GM18870 (cell line): ENCODE measurements around the gene JAG1.

ENCODE experiments used
- ATAC-seq: cut with Tn5 transposase; IDR thresholded peaks from one replicate; pipeline ENCODE4 v1.9.1; 2021; ENCODE audit warnings: moderate library complexity; ENCODE audit not compliant: unreplicated experiment

The JAG1 gene

DNA sequence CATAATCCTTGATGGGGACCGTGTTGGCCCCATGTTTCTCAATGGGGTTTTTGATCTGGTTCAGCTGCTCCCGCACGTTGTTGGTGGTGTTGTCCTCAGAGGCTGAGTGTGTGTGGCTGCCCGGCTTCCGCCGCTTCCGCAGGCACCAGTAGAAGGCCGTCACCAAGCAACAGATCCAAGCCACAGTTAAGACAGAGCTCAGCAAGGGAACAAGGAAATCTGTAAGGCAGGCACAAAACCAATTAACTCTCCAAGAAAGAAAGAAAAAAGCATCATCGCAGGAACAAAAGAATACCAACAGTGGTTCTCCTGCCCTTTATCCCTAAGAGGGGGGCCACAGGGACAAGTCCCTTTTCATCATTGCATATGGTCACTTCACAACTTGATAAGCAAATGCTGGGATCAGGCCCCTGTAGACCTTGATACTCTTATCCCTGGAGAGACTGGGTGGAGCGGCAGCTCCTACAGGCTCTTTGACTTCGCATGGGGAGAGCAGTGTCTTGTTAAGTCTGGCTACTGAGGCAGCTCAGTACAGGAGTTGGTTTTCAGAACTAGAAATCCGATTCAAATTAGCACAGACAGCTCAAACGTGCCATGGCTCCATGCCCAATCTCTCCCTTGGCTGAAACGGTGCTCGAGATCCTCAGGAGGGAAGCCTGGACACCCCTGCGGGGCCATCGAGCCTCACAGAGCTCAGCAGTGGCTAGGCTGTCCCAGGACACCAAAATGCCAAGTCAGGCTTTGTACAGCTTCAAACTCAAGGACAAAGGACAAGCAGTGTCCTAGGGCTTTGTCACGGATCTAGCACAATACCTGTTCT is 33.9 kb downstream of the JAG1 start:
- ATAC-seq, result no peak

- ATAC-seq, result no peak
These were observed 34.6 kb downstream of the JAG1 start for GRCh38 chr20:10639077-10639736.

DNA sequence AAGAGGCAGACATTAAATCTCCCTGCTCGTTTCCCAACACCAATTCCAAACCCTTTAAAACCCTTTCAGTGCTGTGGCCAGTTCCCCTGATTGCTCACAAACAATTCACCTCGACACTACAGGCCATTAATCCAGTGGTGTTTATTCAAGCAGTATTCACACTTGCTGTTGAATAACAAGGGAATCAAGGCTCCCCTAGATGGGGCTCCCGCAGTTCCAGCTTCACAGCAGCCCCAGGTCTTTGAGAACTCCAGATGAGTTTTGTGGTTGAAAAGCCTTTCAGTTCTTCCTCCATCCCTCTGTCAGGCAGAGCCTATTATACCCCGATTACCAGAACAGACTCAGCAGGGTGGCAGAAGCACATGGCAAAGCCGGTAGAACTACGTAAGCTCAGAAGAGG is 36.2 kb downstream of the JAG1 start:
- ATAC-seq, result no peak

GRCh38 chr20:10637031-10637559 is 36.7 kb downstream of the JAG1 start:
- no peak for ATAC-seq

- ATAC-seq, result no peak
These were observed 37.4 kb downstream of the JAG1 start for GRCh38 chr20:10636326-10636818.

- no peak for ATAC-seq
These were observed 38.2 kb downstream of the JAG1 start for GRCh38 chr20:10635476-10636208.

DNA sequence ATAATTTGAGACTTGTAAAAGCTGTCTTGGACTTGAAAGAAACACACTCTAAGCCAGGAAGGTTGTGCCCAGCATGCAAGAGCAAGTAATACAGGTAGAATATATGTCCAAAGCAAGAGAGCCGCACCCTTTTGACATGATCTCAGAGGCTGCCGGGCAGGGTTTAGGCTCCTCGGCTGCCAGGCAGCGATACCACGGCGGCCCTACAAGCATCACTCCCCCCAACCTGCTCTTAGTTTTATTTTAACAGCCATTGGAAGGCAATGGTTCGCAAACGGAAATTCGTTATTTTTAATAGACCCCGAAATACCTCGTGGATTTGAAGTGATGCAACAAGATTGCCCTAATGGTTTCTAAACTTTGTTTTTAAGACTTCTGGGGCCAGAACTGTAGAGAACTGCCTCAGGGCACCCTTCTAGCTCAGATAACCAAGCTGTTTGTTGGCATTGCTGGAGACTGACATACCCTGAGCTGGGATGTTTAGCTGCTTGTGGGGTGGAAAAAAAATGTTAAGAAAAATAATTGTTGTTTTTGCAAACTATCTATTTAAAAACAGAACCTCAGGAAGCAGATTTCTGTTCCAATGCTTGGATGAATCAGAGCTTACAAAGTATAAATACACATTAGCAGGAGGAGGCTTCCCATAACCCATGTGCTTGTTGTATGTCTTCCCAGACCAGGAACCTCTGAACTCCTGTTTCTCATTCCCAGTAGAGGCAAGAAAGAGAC is 39.0 kb downstream of the JAG1 start:
- no peak for ATAC-seq

DNA sequence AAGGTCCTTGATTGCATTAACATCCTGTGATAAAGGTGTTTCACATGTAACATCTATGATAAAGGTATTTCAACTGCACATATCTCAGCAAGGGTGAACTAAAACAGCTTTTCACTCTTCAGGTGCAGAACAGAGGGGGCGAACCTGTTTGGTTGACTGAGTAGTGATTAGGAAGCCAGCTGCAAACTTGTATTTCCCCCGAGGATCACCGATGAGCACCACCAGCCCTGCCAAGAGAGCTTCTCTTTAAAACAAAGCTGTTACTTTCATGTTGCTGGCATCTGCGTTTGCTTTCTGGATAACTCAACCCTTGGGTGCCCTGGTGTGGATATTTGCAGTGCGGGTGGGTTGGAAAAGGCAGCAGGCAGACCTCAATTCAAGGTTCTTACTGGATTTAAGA is 39.6 kb downstream of the JAG1 start:
- no peak for ATAC-seq

- ATAC-seq, result no peak
These were observed 40.1 kb downstream of the JAG1 start for GRCh38 chr20:10633718-10634117.

DNA sequence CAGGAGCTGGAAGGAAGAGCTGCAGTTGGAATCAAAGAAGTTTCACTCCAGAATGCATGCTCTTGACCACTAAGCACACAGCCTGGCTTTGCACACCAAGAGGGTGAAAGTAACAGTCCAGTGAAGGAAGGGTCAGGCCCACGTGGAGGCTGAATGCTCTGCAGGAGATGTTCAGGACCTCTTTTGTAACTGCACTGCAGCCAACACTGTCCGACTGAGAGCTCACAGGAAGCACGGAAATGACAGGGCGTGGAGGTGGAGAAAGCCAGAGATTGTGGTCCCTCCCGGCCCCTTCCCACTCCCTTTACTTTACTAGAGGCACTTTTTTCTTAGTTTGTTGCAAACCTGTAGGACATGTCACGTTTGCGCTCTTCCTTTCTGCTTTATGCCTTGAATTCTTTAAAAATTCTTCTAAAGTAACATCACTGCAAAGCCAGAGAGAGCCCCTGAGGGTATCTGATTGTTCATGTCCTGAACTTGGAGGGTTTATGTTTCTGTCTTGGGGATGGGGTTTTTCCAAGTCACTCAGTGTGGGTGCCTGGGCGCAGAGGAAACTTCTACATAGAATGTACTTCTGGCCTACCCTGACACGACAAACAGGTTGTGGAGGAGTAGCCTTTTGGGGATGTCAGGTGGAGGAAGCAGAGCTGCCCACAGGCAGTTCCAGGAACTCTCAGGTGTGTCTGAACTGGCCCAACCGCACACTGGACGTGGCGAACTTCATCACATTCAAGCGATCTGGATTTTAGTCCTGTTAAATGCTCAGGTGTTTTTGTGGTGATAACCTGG is 40.9 kb downstream of the JAG1 start:
- ATAC-seq, result no peak

GRCh38 chr20:10631126-10631525 is 42.7 kb downstream of the JAG1 start:
- no peak for ATAC-seq

DNA sequence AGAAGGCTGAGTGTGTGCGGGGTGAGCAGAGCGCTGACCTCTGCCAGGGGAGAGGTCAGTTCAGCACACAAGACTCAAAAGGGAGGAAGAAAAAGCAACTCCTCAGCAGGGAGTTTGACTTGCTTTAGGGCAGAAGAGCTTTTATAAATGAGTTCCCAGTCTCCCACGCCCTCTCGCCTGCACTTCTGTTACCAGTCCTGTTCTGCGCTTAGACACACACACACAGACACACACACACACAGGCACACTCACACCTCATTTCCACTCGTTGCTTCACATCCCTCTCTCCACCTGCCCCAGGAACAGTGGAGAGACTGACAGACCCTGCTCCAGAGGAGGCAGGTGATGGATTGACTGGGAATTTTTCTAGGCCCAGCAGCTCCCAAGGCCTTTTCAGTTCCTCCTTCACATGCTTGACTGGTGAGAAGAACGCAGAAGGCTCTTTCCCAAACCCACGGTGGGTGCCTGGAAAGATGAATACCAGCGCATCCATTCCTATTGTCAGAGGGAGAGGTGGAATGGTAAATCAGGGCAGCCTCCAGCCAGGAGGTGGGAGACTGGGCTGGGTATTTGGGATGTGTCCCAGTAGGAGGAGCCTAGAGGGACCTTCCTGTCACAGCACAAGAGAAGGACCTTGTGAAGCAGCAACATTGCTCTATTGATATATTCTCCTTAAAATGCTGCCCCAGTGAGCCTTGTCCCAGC is 43.7 kb downstream of the JAG1 start:
- no peak for ATAC-seq

DNA sequence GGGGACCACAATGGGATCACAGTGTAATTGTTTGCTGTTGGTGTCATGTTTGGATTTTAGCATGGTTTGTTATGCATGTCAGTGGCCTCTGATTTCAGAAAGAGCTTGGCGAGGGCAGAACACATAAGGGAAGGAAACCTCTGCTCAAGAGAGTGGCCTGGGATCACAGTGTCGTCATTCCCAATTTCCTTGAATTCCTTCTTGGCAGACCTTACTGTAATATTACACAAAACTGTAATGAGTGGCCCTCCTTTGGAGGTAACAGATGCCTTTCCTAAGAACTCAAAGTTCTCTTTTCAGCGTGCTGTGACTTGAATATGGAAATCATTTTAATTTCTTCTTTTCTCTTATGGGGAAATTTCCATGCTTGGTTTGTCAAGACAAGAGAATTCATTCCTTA is 46.9 kb downstream of the JAG1 start:
- ATAC-seq, result no peak

DNA sequence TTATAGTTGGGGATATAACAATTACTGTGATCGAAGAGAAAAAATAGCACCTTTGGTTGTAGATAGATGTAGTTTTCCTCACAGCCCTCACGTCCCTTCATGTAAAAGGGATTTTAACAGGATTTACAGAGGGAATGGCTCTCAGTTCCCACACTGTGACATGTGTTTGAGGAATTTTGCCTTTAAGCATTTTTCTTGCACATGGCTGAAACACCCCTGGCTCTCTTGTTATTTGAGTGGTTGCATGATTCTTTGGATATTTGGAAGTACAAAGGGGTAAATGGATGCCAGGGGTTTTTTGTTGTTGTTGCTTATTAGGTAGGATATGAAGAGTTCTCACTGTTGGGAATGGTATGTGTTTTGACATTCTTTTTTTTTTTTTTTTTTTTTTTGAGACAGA is 48.2 kb downstream of the JAG1 start:
- no peak for ATAC-seq

- ATAC-seq, result no peak
These were observed 51.0 kb downstream of the JAG1 start for GRCh38 chr20:10622657-10623418.

DNA sequence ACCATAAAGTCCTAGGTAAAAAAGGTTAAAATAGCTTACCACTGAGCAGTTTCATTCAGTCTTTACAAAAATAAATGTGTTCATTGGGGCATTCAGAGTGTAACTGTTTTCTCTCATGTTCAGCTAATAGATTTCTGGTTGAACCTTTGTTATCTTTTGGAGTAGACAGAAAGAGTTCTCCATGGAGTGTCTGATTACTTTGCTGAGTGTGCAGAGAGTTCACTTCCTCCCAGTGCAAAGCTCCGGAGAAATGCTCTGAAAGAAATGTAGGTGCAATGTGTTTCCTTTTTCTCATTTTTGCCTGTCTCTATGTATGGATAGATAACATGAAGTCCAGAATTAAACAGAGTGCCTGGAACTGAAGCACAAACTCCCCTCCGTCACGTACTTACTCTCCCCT is 52.6 kb downstream of the JAG1 start:
- no peak for ATAC-seq

DNA sequence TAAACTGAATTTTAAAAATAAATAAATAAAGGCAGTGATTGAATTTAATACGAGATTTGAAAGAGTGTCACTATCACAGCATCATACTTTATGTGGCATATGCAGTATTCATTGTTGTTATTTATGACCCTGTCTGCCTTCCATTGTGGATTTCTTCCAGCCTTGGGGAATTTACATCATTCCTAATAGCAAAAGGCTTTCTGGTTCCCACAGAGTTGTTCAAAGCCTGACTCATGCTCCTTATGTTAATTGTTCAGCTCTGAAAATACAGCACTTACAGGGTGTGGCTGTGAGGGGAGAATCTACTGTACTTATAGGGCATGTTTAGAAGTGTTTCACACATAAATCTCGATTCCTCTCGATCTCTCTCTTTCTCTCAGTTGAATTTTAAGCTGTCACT is 54.4 kb downstream of the JAG1 start:
- no peak for ATAC-seq

- ATAC-seq, result no peak
These were observed 55.1 kb downstream of the JAG1 start for GRCh38 chr20:10618611-10619245.
